Testis (tissue), 3 donors: ENCODE measurements around the gene SLC44A1. TPM values are rescaled to one million over a fixed set of nuclear protein-coding genes. Genes with fewer than 3 reads are reported as not detected.

Experiments used
- DNase-seq: peaks from one replicate; pipeline ENCODE4 v3.0.0-alpha.2; 2019
- H3K27ac ChIP-seq, 2 donors: fragments of 200-600 bp; sonication (generic); one replicate each; pipeline ENCODE4 v1.5.1; 2019
- H3K27me3 ChIP-seq: fragments of 200-600 bp; sonication (generic); one replicate; pipeline ENCODE4 v1.5.1; 2019
- H3K36me3 ChIP-seq: fragments of 200-600 bp; sonication (generic); one replicate; pipeline ENCODE4 v1.5.1; 2017; ENCODE audit warnings: low read depth; ENCODE audit errors: missing control alignments
- H3K4me1 ChIP-seq: fragments of 200-600 bp; sonication (generic); one replicate; pipeline ENCODE4 v1.5.1; 2019
- H3K4me3 ChIP-seq, 2 donors: fragments of 200-600 bp; sonication (generic); one replicate each; pipeline ENCODE4 v1.5.1; 2017 to 2019
- H3K9me3 ChIP-seq: fragments of 200-600 bp; sonication (generic); one replicate; pipeline ENCODE4 v1.5.1; 2017
- POLR2A ChIP-seq: fragments of 450-650 bp; IDR thresholded peaks from one replicate; pipeline ENCODE4 v1.6.1; 2017; ENCODE audit warnings: antibody characterized with exemption, mild to moderate bottlenecking, moderate library complexity
- WGBS, 2 donors: methylation state at CpG; one replicate each; pipeline ENCODE4 v1.1.5; 2018; 5-methylcytosine and 5-hydroxymethylcytosine counted together
- intact Hi-C: fragments of 100-400 bp; cut with DNase I; formaldehyde crosslinking; loops from one replicate; pipeline ENCODE4 v1.15.1; 2023; ENCODE audit warnings: low total_unique reads
- polyA plus RNA-seq: library from polyadenylated mRNA; stranded (reverse); fragments of 350-450 nt; fragmentation: Illumina TruSeq; extraction: RNeasy Lipid Tissue Mini Kit (QIAGEN cat#74804); gene quantifications from one replicate; pipeline ENCODE4 v1.2.3, GENCODE V29; 2014; ENCODE audit warnings: low read depth, low replicate concordance; ENCODE audit not compliant: insufficient read depth
- total RNA-seq, 2 donors: library from RNA; depleted of rRNA; stranded (reverse); fragments of >200 nt; gene quantifications; one replicate each; pipeline ENCODE4 v1.2.3, GENCODE V29; 2016
- TF ChIP-seq, protein P1 (sequence below), 3 experiments: fragments of 450-650 bp in 2 of 3; fragments of 200-600 bp in 1 of 3; sonication (generic) in 1 of 3; IDR thresholded peaks; one replicate each; pipeline ENCODE4 v1.5.1; 2016 to 2019; ENCODE audit warnings: antibody characterized with exemption in 3 of 3, mild to moderate bottlenecking in 2 of 3, moderate library complexity in 1 of 3

SLC44A1 gene
- total and polyA plus RNA-seq, 3 donors from 2014 or later: 8.9 to 16.7 (median 11.1) TPM

DNA sequence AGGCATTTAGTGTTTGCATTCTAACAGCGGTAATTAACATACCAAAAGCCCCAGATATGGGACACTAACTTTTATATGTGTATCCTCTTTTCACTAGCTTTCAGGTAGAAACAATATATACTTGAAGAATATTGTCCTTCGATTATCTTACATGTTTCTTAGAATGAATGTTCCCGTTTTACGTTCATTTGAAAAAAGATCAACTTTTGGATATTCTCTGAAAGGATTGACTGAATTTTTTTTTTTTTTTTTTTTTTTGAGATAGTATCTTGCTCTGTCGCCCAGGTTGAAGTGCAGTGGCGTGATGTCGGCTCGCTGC, 171.2 kb downstream of the SLC44A1 start:
- Histone ChIP-seq H3K27me3 (no peaks in the 10 kb centered on the region), H3K9me3 (no peaks in the 10 kb centered on the region), H3K27ac (no peak overlapping the region), H3K36me3 (no peaks in the 10 kb centered on the region), H3K4me3 (no peak overlapping the region), H3K4me1 (peaks cover 6% of the 10 kb centered on the region)
- TF ChIP-seq POLR2A: no peak
- TF ChIP-seq, protein P1, sequence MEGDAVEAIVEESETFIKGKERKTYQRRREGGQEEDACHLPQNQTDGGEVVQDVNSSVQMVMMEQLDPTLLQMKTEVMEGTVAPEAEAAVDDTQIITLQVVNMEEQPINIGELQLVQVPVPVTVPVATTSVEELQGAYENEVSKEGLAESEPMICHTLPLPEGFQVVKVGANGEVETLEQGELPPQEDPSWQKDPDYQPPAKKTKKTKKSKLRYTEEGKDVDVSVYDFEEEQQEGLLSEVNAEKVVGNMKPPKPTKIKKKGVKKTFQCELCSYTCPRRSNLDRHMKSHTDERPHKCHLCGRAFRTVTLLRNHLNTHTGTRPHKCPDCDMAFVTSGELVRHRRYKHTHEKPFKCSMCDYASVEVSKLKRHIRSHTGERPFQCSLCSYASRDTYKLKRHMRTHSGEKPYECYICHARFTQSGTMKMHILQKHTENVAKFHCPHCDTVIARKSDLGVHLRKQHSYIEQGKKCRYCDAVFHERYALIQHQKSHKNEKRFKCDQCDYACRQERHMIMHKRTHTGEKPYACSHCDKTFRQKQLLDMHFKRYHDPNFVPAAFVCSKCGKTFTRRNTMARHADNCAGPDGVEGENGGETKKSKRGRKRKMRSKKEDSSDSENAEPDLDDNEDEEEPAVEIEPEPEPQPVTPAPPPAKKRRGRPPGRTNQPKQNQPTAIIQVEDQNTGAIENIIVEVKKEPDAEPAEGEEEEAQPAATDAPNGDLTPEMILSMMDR (IDR thresholded peaks at IDR 0.05): no peak
- intact Hi-C loops: loop anchor here (10.0 kb wide), 2 partner anchors 261 to 491 kb away; partner anchors contain the start of gene ABCA1
- no peak for DNase-seq
- WGBS, 2 donors: 72 to 77% methylated on average over 8 of the region's 8 CpGs

GRCh38 chr9:105416840-105417239, 172.4 kb downstream of the SLC44A1 start:
- Histone ChIP-seq H3K4me3 (no peak overlapping the region), H3K27ac (no peak overlapping the region), H3K4me1 (peaks cover 6% of the 10 kb centered on the region), H3K27me3 (no peaks in the 10 kb centered on the region), H3K36me3 (no peaks in the 10 kb centered on the region), H3K9me3 (no peaks in the 10 kb centered on the region)
- 95 to 97% methylated on average over 1 of the region's 1 CpG for WGBS, 2 donors
- TF ChIP-seq, protein P1 (IDR thresholded peaks at IDR 0.05): no peak
- TF ChIP-seq POLR2A: no peak
- intact Hi-C loops: loop anchor here (10.0 kb wide), 2 partner anchors 262 to 492 kb away; partner anchors contain the start of gene ABCA1
- DNase-seq: no peak

- Histone ChIP-seq H3K27ac (no peak overlapping the region), H3K4me3 (no peak overlapping the region), H3K27me3 (no peaks in the 10 kb centered on the region), H3K36me3 (no peaks in the 10 kb centered on the region), H3K4me1 (peaks cover 6% of the 10 kb centered on the region), H3K9me3 (no peaks in the 10 kb centered on the region)
- DNase-seq: no peak
- TF ChIP-seq, protein P1 (IDR thresholded peaks at IDR 0.05): no peak
- no peak for TF ChIP-seq POLR2A
- 59 to 68% methylated on average over 3 of the region's 3 CpGs for WGBS, 2 donors
- intact Hi-C loops: loop anchor here (10.0 kb wide), 2 partner anchors 264 to 494 kb away; partner anchors contain the start of gene ABCA1
Measured at GRCh38 chr9:105418588-105419500, 174.4 kb downstream of the SLC44A1 start.

DNA sequence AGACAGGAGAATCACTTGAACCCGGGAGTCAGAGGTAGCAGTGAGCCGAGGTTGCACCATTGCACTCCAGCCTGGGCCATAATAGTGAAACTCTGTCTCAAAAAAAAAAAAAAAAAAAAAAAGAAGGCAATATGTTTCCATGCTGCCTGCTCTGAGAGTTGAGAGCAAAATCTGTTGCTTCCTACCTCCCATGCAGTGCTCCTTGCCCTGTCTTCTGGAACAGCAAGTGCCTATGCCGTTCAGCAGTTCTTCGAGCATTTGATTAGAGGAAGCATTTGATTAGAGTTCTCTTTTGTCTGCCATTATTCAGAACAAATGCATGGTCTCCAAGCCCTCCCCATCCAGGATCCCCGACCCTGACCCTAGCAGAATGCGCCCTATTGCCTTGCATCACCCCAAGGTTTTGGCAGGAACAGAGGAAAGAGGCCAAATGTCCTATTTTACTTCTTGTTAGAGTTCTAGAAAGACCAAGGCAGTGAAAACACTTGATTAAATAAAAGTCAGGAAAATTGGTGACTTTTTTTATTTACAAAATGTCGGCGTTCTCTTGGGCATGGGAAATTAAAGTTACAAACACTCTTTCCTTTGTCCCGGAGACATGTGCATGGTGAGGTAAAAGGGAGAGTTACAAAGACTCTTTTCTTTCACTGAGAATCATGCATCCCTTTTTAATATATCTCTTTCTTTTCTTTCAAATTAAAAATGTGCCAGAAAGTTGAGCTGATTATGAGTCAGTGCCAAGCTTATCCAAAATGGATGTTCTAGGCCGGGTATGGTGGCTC, 175.6 kb downstream of the SLC44A1 start:
- H3K36me3 ChIP-seq: no peaks in the 10 kb centered on the region
- H3K4me3 ChIP-seq: no peak overlapping the region
- TF ChIP-seq POLR2A: no peak
- TF ChIP-seq, protein P1 (IDR thresholded peaks at IDR 0.05): no peak
- no peak overlapping the region for H3K27ac ChIP-seq
- no peaks in the 10 kb centered on the region for H3K27me3 ChIP-seq
- intact Hi-C loops: loop anchor here (10.0 kb wide), 2 partner anchors 265 to 495 kb away; partner anchors contain the start of gene ABCA1
- no peak for DNase-seq
- WGBS, 2 donors: 47 to 53% methylated on average over 10 of the region's 10 CpGs
- no peaks in the 10 kb centered on the region for H3K9me3 ChIP-seq
- H3K4me1 ChIP-seq: peaks cover 5% of the 10 kb centered on the region
